ENCODE measurements around the gene CSF3R. TPM values are rescaled to one million over a fixed set of nuclear protein-coding genes. Genes with fewer than 3 reads are reported as not detected.

The CSF3R gene
- total RNA-seq (2012; rRNA removed): not detected in 2 replicates

GRCh38 chr1:36482724-36483388 is at the start of gene CSF3R:
CSF3R (minus strand) TSS chr1:36482913; CDS start chr1:36479496, 3,417 bp downstream.
- Histone ChIP-seq H3K9me3 (replicated peaks; ENCODE audit: low read length) (no peaks in the 10 kb centered on the region), H3K4me3 (ENCODE audit: low read length) (no peak within 1 kb of the TSS), H3K9ac (ENCODE audit: low read depth, low read length) (no peak within 1 kb of the TSS), H3K36me3 (ENCODE audit: insufficient read depth, low read length) (no peaks in the 10 kb centered on the region), H3K4me2 (ENCODE audit: low read length) (no peak within 1 kb of the TSS), H3K27me3 (ENCODE audit: control insufficient read depth, insufficient read depth, low read length) (peaks cover 49% of the 10 kb centered on the region), H3K4me1 (ENCODE audit: control insufficient read depth, insufficient read depth, low read length) (no peaks in the 10 kb centered on the region)

DNA sequence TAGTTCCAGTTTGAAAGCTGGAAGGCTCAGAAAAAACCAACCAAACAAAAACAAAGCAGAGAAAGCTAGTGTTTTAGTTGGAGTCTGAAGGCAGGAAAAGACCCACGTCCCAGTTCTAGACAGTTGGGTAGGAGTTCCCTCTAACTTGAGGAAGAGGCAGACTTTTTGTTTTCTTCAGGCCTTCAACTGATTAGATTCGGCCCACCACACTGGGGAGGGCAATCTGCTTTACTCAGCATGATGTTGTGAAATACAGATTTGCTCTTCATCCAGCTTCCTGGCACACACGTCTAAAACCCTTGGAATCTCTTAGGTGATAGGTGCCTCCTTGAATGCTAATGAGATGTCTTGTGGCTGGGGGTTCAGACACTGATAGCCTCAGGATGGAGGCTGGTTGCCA is 49.1 kb upstream of the CSF3R start:
- Histone ChIP-seq H3K36me3 (ENCODE audit: insufficient read depth, low read length) (no peaks in the 10 kb centered on the region), H3K4me1 (ENCODE audit: control insufficient read depth, insufficient read depth, low read length) (no peaks in the 10 kb centered on the region), H3K4me2 (ENCODE audit: low read length) (no peak overlapping the region), H3K9me3 (replicated peaks; ENCODE audit: low read length) (no peaks in the 10 kb centered on the region), H3K27me3 (ENCODE audit: control insufficient read depth, insufficient read depth, low read length) (peaks cover 3% of the 10 kb centered on the region), H3K4me3 (ENCODE audit: low read length) (no peak overlapping the region), H3K9ac (ENCODE audit: low read depth, low read length) (no peak overlapping the region)

DNA sequence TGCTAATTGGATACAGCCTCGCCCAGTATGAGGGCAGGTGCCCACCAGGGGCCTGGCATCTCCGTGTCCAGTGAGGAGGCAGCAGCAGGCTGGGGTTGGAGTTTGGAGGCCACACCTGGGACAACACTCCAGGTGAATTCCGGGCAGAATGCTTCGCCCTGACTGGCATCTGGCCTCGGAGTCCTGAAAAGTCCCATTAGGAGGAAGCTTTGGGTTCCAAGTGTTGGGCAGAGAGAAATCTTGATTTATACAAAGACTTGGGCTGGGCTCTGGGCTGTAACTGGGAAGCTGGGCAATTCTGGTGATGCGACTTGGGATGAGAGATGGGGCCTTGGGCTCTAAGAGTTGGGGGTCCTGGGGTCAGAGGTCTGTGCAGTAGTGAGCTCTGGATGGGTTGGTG is 48.1 kb upstream of the CSF3R start:
- Histone ChIP-seq H3K4me3 (ENCODE audit: low read length) (no peak overlapping the region), H3K36me3 (ENCODE audit: insufficient read depth, low read length) (no peaks in the 10 kb centered on the region), H3K4me1 (ENCODE audit: control insufficient read depth, insufficient read depth, low read length) (no peaks in the 10 kb centered on the region), H3K9me3 (replicated peaks; ENCODE audit: low read length) (no peaks in the 10 kb centered on the region), H3K9ac (ENCODE audit: low read depth, low read length) (no peak overlapping the region), H3K27me3 (ENCODE audit: control insufficient read depth, insufficient read depth, low read length) (peaks cover 3% of the 10 kb centered on the region), H3K4me2 (ENCODE audit: low read length) (no peak overlapping the region)

DNA sequence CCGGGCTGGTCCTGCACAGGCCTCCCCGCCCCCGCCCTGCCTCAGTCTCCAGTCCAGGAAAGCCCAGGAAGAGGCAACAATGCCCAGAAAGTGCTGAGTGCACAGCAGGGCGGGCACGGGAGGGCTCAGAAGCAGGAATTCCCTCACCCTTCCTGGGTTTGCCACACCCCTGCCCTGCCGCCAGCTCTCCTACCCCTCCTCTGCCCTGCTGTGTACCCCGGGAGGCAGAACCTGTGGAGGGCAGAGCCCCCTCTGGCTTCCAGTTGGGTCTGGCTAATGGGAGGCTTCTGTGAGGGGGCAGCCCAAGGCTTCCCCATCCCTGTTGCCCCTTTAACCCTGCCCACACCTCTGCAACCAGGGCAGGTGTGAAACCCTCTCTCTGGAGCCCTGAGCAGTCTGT is 47.5 kb upstream of the CSF3R start:
- Histone ChIP-seq H3K36me3 (ENCODE audit: insufficient read depth, low read length) (no peaks in the 10 kb centered on the region), H3K9me3 (replicated peaks; ENCODE audit: low read length) (no peaks in the 10 kb centered on the region), H3K4me2 (ENCODE audit: low read length) (no peak overlapping the region), H3K4me1 (ENCODE audit: control insufficient read depth, insufficient read depth, low read length) (no peaks in the 10 kb centered on the region), H3K9ac (ENCODE audit: low read depth, low read length) (no peak overlapping the region), H3K4me3 (ENCODE audit: low read length) (no peak overlapping the region), H3K27me3 (ENCODE audit: control insufficient read depth, insufficient read depth, low read length) (peaks cover 3% of the 10 kb centered on the region)

- Histone ChIP-seq H3K9ac (ENCODE audit: low read depth, low read length) (no peak overlapping the region), H3K4me3 (ENCODE audit: low read length) (no peak overlapping the region), H3K36me3 (ENCODE audit: insufficient read depth, low read length) (no peaks in the 10 kb centered on the region), H3K4me2 (ENCODE audit: low read length) (no peak overlapping the region), H3K4me1 (ENCODE audit: control insufficient read depth, insufficient read depth, low read length) (no peaks in the 10 kb centered on the region), H3K27me3 (ENCODE audit: control insufficient read depth, insufficient read depth, low read length) (peaks cover 3% of the 10 kb centered on the region), H3K9me3 (replicated peaks; ENCODE audit: low read length) (no peaks in the 10 kb centered on the region)
These were observed 47.1 kb upstream of the CSF3R start for GRCh38 chr1:36529769-36530260.

DNA sequence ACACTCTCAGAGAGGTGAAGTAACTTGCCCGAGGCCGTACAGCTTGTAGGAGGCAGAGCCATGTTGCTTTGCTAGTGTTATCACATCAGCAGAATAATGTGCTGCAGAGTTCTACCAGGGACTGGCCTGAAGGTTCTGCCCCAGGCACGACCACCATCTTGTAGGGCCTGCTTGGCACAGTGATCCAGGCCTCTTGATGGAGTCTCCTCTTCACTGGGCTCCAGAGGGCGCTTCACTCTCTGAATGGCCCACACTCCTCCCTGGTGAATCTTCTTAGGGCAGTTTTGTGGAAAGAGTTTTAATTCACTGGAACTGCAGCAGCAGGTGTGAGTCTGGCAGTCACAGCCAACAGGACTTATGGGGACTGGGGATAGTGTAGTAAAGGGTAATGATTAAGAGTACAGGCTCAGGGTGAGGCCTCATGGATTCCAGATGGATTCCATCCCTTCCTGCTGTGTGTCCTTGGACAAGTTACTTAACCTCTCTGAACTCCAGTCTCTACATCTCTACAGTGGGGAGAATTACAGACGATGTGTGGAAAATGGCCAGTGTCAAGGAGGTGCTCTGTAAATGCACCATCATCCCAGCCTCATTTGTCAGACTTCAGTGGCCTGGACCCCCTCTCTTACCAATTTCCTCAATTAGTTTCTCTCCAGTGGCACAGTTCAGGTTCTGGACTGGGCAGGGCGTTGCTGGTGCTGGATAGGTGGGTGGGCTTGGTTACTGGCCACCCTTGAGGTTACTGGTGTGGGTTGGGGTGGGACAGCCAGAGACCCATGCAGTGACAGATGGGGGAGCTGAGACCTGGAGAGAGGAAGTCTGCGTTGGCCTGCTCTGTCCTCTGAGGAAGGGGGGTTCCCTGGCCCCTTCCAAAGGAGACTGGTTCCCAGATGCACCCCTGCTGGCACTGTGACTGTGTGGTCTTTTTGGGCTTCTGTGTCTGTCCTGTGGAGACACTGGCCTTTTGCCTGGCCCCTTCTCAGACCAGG is 45.9 kb upstream of the CSF3R start:
- no peak overlapping the region for H3K4me2 ChIP-seq (ENCODE audit: low read length)
- H3K9me3 ChIP-seq (replicated peaks; ENCODE audit: low read length): no peaks in the 10 kb centered on the region
- H3K27me3 ChIP-seq (ENCODE audit: control insufficient read depth, insufficient read depth, low read length): peaks cover 3% of the 10 kb centered on the region
- no peak overlapping the region for H3K9ac ChIP-seq (ENCODE audit: low read depth, low read length)
- H3K4me3 ChIP-seq (ENCODE audit: low read length): no peak overlapping the region
- no peaks in the 10 kb centered on the region for H3K36me3 ChIP-seq (ENCODE audit: insufficient read depth, low read length)
- no peaks in the 10 kb centered on the region for H3K4me1 ChIP-seq (ENCODE audit: control insufficient read depth, insufficient read depth, low read length)

- no peaks in the 10 kb centered on the region for H3K4me1 ChIP-seq (ENCODE audit: control insufficient read depth, insufficient read depth, low read length)
- H3K27me3 ChIP-seq (ENCODE audit: control insufficient read depth, insufficient read depth, low read length): peaks cover 3% of the 10 kb centered on the region
- no peaks in the 10 kb centered on the region for H3K36me3 ChIP-seq (ENCODE audit: insufficient read depth, low read length)
- H3K9ac ChIP-seq (ENCODE audit: low read depth, low read length): no peak overlapping the region
- no peak overlapping the region for H3K4me3 ChIP-seq (ENCODE audit: low read length)
- no peaks in the 10 kb centered on the region for H3K9me3 ChIP-seq (replicated peaks; ENCODE audit: low read length)
- H3K4me2 ChIP-seq (ENCODE audit: low read length): no peak overlapping the region
These were observed 42.5 kb upstream of the CSF3R start for GRCh38 chr1:36525166-36525565.

GRCh38 chr1:36524359-36525062 is 41.8 kb upstream of the CSF3R start:
- Histone ChIP-seq H3K27me3 (ENCODE audit: control insufficient read depth, insufficient read depth, low read length) (peaks cover 2% of the 10 kb centered on the region), H3K9ac (ENCODE audit: low read depth, low read length) (no peak overlapping the region), H3K4me3 (ENCODE audit: low read length) (no peak overlapping the region), H3K9me3 (replicated peaks; ENCODE audit: low read length) (no peaks in the 10 kb centered on the region), H3K4me1 (ENCODE audit: control insufficient read depth, insufficient read depth, low read length) (no peaks in the 10 kb centered on the region), H3K4me2 (ENCODE audit: low read length) (no peak overlapping the region), H3K36me3 (ENCODE audit: insufficient read depth, low read length) (no peaks in the 10 kb centered on the region)

DNA sequence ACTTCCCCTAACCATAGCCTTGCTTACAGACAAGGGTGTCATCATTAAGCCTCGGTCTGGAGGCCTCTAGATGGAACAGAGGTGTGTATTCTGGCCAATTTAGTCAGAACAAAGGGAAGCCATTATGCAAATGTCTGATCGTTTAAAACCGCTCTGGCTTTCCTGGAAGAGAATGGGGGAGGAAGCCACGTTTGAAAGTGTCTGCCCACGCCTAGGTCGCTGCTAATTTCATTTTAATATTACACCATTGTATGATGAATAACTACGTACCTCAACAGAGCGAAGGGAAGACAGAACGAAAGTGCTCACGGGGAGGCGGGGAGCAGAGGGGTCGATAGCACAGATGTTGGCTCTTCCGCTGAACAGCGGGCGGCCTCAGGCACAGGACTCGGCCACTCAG is 41.1 kb upstream of the CSF3R start:
- Histone ChIP-seq H3K36me3 (ENCODE audit: insufficient read depth, low read length) (no peaks in the 10 kb centered on the region), H3K9ac (ENCODE audit: low read depth, low read length) (no peak overlapping the region), H3K4me1 (ENCODE audit: control insufficient read depth, insufficient read depth, low read length) (no peaks in the 10 kb centered on the region), H3K27me3 (ENCODE audit: control insufficient read depth, insufficient read depth, low read length) (peaks cover 3% of the 10 kb centered on the region), H3K4me2 (ENCODE audit: low read length) (no peak overlapping the region), H3K9me3 (replicated peaks; ENCODE audit: low read length) (no peaks in the 10 kb centered on the region), H3K4me3 (ENCODE audit: low read length) (no peak overlapping the region)

DNA sequence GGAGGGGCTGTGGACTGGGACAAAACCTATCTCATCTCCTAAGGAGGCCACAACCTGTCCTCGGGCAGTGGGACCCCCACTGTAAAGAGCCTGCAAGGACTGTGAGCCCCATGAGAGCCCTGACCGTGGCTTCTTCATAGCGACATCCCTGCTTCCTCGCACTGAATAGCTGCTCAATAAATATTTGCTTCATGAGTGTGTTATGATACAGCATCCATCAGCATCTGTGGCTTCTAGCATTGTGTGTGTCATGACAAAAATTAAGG is 40.5 kb upstream of the CSF3R start:
- Histone ChIP-seq H3K36me3 (ENCODE audit: insufficient read depth, low read length) (no peaks in the 10 kb centered on the region), H3K4me2 (ENCODE audit: low read length) (no peak overlapping the region), H3K4me1 (ENCODE audit: control insufficient read depth, insufficient read depth, low read length) (no peaks in the 10 kb centered on the region), H3K4me3 (ENCODE audit: low read length) (no peak overlapping the region), H3K9me3 (replicated peaks; ENCODE audit: low read length) (no peaks in the 10 kb centered on the region), H3K27me3 (ENCODE audit: control insufficient read depth, insufficient read depth, low read length) (peaks cover 3% of the 10 kb centered on the region), H3K9ac (ENCODE audit: low read depth, low read length) (no peak overlapping the region)

GRCh38 chr1:36522461-36523229 is 39.9 kb upstream of the CSF3R start:
- H3K36me3 ChIP-seq (ENCODE audit: insufficient read depth, low read length): no peaks in the 10 kb centered on the region
- H3K9me3 ChIP-seq (replicated peaks; ENCODE audit: low read length): no peaks in the 10 kb centered on the region
- H3K9ac ChIP-seq (ENCODE audit: low read depth, low read length): no peak overlapping the region
- H3K4me3 ChIP-seq (ENCODE audit: low read length): no peak overlapping the region
- H3K4me1 ChIP-seq (ENCODE audit: control insufficient read depth, insufficient read depth, low read length): no peaks in the 10 kb centered on the region
- peaks cover 3% of the 10 kb centered on the region for H3K27me3 ChIP-seq (ENCODE audit: control insufficient read depth, insufficient read depth, low read length)
- no peak overlapping the region for H3K4me2 ChIP-seq (ENCODE audit: low read length)
